HEK293 (cell line): ENCODE measurements around the gene ZSWIM1.

Experiments
- CTCF ChIA-PET: fragments of 350-600 bp; formaldehyde crosslinking; extraction: SDS; loops from one replicate; lab custom pipeline; 2021; ENCODE audit warnings: antibody characterized with exemption; lab: Yijun Ruan, JAX
- POLR2A ChIA-PET: fragments of 300-600 bp; formaldehyde crosslinking; extraction: SDS; loops from one replicate; lab custom pipeline; 2020; ENCODE audit warnings: antibody characterized with exemption, inconsistent platforms; lab: Yijun Ruan, JAX
- H3K27ac ChIP-seq: fragments of 200-500 bp; sonication (Bioruptor generic); 2 replicates; pipeline ENCODE4 v1.5.1; 2014; ENCODE audit warnings: low read depth, low read length, control low read depth, inconsistent platforms; ENCODE audit errors: extremely low read depth
- H3K36me3 ChIP-seq, 2 experiments: fragments of 200-500 bp in 1 of 2; sonication (Bioruptor generic) in 1 of 2; 1 replicate in 1 of 2; 2 replicates in 1 of 2; pipeline ENCODE4 v1.5.1; 2014 to 2017; ENCODE audit warnings: inconsistent platforms in 2 of 2, low read length in 2 of 2; ENCODE audit not compliant: control insufficient read depth in 2 of 2, insufficient read depth in 1 of 2
- H3K4me1 ChIP-seq: fragments of 200-500 bp; sonication (Bioruptor generic); 2 replicates; pipeline ENCODE4 v1.5.1; 2014; ENCODE audit warnings: mild to moderate bottlenecking, low read length, inconsistent platforms; ENCODE audit not compliant: control insufficient read depth, insufficient read depth
- H3K4me3 ChIP-seq: 2 replicates; pipeline ENCODE4 v1.5.1; 2011; ENCODE audit warnings: low read depth, mild to moderate bottlenecking, control low read depth, low read length, moderate library complexity
- H3K9me3 ChIP-seq: fragments of 200-500 bp; sonication (Bioruptor generic); 2 replicates; pipeline ENCODE4 v1.5.1; 2014; ENCODE audit warnings: low read depth, low read length, inconsistent platforms; ENCODE audit not compliant: control insufficient read depth, insufficient read depth
- HOXA7 ChIP-seq: sonication (generic); formaldehyde crosslinking; IDR thresholded peaks from 2 replicates; pipeline ENCODE4 v1.8.1; 2022; ENCODE audit warnings: missing genetic modification reagents, borderline replicate concordance
- KLF16 ChIP-seq: fragments of 450-650 bp; formaldehyde crosslinking; IDR thresholded peaks from 2 replicates; pipeline ENCODE4 v1.5.1; 2017; ENCODE audit warnings: missing biosample characterization, missing genetic modification characterization
- OSR2 ChIP-seq: fragments of 450-650 bp; formaldehyde crosslinking; IDR thresholded peaks from 2 replicates; pipeline ENCODE4 v1.5.1; 2016; ENCODE audit warnings: missing biosample characterization, missing genetic modification characterization
- REPIN1 ChIP-seq: fragments of 450-650 bp; formaldehyde crosslinking; IDR thresholded peaks from 2 replicates; pipeline ENCODE4 v1.5.1; 2017; ENCODE audit warnings: missing biosample characterization, missing genetic modification characterization, low read depth
- ZFP37 ChIP-seq: fragments of 450-650 bp; formaldehyde crosslinking; IDR thresholded peaks from 2 replicates; pipeline ENCODE4 v1.5.1; 2016; ENCODE audit warnings: missing biosample characterization, missing genetic modification characterization
- ZNF10 ChIP-seq: fragments of 450-650 bp; formaldehyde crosslinking; IDR thresholded peaks from 2 replicates; pipeline ENCODE4 v1.5.1; 2017; ENCODE audit warnings: missing biosample characterization, missing genetic modification characterization
- ZNF121 ChIP-seq: fragments of 450-650 bp; formaldehyde crosslinking; IDR thresholded peaks from 2 replicates; pipeline ENCODE4 v1.5.1; 2016; ENCODE audit warnings: missing biosample characterization, missing genetic modification characterization
- ZNF266 ChIP-seq: fragments of 450-650 bp; formaldehyde crosslinking; IDR thresholded peaks from 2 replicates; pipeline ENCODE4 v1.5.1; 2016; ENCODE audit warnings: missing biosample characterization, missing genetic modification characterization, low read depth
- ZNF362 ChIP-seq: fragments of 450-650 bp; formaldehyde crosslinking; IDR thresholded peaks from 2 replicates; pipeline ENCODE4 v1.5.1; 2016; ENCODE audit warnings: missing biosample characterization, missing genetic modification characterization
- ZNF518A ChIP-seq: fragments of 450-650 bp; formaldehyde crosslinking; conservative IDR thresholded peaks from 2 replicates; pipeline ENCODE4 v1.5.1; 2016; ENCODE audit warnings: low read depth, missing biosample characterization, missing genetic modification characterization
- ZNF624 ChIP-seq: fragments of 450-650 bp; formaldehyde crosslinking; IDR thresholded peaks from 2 replicates; pipeline ENCODE4 v1.5.1; 2017; ENCODE audit warnings: missing biosample characterization, missing genetic modification characterization
- ZNF664 ChIP-seq: fragments of 450-650 bp; formaldehyde crosslinking; IDR thresholded peaks from 2 replicates; pipeline ENCODE4 v1.5.1; 2016; ENCODE audit warnings: missing biosample characterization, missing genetic modification characterization
- TF ChIP-seq, protein P1 (sequence below): fragments of 450-650 bp; IDR thresholded peaks from 2 replicates; pipeline ENCODE4 v1.5.1; 2018; ENCODE audit warnings: missing biosample characterization, mild to moderate bottlenecking, missing genetic modification characterization
- TF ChIP-seq, protein P2 (sequence below): sonication (generic); formaldehyde crosslinking; IDR thresholded peaks from 2 replicates; pipeline ENCODE4 v1.8.1; 2022; ENCODE audit warnings: mild to moderate bottlenecking, moderate library complexity, missing genetic modification reagents

ZSWIM1 gene

GRCh38 chr20:45861221-45862075, 19.6 kb upstream of the ZSWIM1 start:
- Histone ChIP-seq H3K36me3 (no peaks in the 10 kb centered on the region), H3K4me1 (peaks cover 5% of the 10 kb centered on the region), H3K4me3 (no peak overlapping the region), H3K27ac (no peak overlapping the region), H3K9me3 (no peaks in the 10 kb centered on the region)
- peak; percentile 66 for TF ChIP-seq OSR2
- peak; percentile 43; the same call in 1 of the 2 replicates for TF ChIP-seq ZNF121 (tag by site-specific recombination)
- no peak for TF ChIP-seq ZNF624 (tag by site-specific recombination)
- TF ChIP-seq, protein P1, sequence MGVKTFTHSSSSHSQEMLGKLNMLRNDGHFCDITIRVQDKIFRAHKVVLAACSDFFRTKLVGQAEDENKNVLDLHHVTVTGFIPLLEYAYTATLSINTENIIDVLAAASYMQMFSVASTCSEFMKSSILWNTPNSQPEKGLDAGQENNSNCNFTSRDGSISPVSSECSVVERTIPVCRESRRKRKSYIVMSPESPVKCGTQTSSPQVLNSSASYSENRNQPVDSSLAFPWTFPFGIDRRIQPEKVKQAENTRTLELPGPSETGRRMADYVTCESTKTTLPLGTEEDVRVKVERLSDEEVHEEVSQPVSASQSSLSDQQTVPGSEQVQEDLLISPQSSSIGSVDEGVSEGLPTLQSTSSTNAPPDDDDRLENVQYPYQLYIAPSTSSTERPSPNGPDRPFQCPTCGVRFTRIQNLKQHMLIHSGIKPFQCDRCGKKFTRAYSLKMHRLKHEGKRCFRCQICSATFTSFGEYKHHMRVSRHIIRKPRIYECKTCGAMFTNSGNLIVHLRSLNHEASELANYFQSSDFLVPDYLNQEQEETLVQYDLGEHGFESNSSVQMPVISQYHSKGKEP (tag by site-specific recombination): no peak
- TF ChIP-seq, protein P2, sequence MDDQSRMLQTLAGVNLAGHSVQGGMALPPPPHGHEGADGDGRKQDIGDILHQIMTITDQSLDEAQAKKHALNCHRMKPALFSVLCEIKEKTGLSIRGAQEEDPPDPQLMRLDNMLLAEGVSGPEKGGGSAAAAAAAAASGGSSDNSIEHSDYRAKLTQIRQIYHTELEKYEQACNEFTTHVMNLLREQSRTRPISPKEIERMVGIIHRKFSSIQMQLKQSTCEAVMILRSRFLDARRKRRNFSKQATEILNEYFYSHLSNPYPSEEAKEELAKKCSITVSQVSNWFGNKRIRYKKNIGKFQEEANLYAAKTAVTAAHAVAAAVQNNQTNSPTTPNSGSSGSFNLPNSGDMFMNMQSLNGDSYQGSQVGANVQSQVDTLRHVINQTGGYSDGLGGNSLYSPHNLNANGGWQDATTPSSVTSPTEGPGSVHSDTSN (CRISPR knock-in tag): no peak
- peak; percentile 59 for TF ChIP-seq ZNF362 (tag by site-specific recombination)
- TF ChIP-seq ZFP37 (tag by site-specific recombination): no peak
- POLR2A ChIA-PET: interaction anchor here (0.6 to 1.4 kb wide), 5 partner anchors 17 to 74 kb away, joined by 3 to 4 read pairs (median 3); no protein-coding TSS in a partner anchor
- CTCF ChIA-PET: interaction anchor here (0.6 to 1.4 kb wide), 3 partner anchors 62 to 149 kb away, joined by 4 to 9 read pairs (median 5); no protein-coding TSS in a partner anchor

GRCh38 chr20:45863543-45864470, 17.2 kb upstream of the ZSWIM1 start:
- ChIA-PET POLR2A (interaction anchor here (0.8 kb wide), 1 partner anchor 17 kb away, joined by 3 read pairs; the partner anchor contains the start of gene ZSWIM1), CTCF (no interaction called here)
- Histone ChIP-seq H3K9me3 (no peaks in the 10 kb centered on the region), H3K4me3 (no peak overlapping the region), H3K27ac (no peak overlapping the region), H3K4me1 (peaks cover 5% of the 10 kb centered on the region), H3K36me3 (no peaks in the 10 kb centered on the region; a peak in 1 of 3 replicates)
- TF ChIP-seq ZNF664 (tag by site-specific recombination) (no peak), HOXA7 (CRISPR knock-in tag) (no peak), ZNF10 (tag by site-specific recombination) (no peak), KLF16 (no peak), ZNF266 (no peak), ZNF518A (no peak), REPIN1 (no peak)
